NCI-H1694 (cell line): ENCODE measurements around the gene ADARB2.
"Not testable (repeated sequence)": the region's sequence is repeated elsewhere in the genome, so short reads cannot be mapped to it uniquely, and the experiment has no call there.

Experiments used
- DNase-seq: peaks from one replicate; lab custom pipeline; 2025; lab: John Stamatoyannopoulos, UW

ADARB2 gene

DNA sequence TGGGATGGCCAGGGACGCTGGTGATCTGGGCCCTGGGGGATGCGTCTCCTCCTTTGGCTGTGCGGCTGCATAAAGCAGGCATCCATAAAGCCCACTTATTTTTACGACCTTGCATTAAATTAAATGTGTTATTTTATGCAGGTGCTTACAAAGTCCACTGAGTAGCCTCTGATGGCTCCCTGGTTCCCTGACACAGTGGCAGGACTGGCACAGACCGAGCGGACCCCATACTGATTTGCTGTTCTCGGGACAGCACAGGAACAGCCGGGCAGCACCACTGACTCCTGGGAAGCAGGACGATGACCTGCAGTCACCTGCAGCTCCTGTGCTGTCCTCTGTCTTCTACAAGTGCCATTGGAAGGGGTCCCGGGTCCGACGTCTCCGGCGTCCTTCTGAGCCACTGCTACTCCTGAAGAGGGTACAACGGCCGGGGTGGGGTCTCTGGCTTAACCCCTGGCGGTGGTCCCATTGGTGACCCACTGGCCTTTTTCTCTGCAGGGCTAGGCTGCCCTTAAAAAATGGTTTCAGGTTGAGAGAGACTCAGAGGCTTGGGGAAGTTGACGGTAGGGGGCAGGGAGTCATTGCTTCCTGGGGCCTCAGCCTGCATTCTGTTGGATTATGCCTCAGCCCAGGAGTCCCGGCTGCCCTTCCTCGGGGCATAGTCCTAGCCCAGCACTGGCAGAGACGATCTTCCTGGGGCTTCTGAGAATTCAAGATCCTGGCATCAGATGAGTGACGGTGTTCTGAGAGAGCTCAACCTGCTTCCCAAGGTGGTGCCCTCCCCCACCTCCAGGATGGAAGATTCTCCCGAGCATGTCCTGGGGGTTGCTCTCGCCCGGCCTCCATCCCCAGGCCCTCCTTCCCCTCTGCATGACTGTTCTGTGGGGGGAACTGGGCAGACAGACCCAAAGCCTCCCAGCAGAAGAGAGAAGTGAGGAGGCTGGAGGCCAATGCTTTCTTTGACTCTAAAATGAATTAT lies 330.1 kb downstream of the ADARB2 start:
- no peak for DNase-seq

DNA sequence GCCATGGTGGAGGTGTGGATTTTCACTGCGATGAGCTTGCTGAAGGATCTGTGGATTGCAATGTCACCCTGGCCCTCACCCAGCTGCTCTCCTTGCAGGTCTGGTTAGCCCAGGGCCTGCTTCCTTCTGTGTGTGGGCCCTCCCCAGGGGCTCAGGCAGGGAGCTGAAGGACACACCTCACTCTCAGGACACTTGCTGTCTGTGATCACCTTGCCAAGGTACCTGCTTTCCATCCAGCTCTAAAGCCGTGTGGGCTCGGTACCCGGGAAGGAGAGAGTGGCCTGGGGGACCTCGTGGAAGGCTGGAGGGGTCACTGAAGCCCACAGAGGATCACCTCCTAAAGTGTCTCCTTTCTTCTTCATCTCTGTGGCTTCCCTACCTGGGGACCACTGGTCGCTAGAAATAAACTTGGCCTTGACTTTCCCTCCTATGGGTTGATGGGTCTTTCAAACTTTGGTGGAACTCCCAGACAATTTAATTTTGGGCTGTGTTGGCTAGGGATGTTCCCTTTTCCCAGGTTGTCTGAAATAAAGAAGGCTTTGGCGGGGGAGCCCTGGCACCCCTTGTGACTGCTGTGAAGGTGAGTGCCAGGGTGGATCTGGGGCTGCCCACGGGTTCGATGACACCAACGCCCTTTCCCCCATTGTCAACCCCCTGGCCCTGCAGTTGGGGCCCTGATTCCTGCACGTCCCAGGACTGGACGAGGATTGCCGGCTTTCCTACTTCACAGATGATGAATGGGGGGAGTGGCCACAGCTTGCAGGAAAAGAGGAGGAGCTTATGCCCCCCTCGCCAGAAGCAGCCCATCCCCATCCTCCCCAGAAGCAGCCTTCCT lies 331.0 kb downstream of the ADARB2 start:
- no peak for DNase-seq

DNA sequence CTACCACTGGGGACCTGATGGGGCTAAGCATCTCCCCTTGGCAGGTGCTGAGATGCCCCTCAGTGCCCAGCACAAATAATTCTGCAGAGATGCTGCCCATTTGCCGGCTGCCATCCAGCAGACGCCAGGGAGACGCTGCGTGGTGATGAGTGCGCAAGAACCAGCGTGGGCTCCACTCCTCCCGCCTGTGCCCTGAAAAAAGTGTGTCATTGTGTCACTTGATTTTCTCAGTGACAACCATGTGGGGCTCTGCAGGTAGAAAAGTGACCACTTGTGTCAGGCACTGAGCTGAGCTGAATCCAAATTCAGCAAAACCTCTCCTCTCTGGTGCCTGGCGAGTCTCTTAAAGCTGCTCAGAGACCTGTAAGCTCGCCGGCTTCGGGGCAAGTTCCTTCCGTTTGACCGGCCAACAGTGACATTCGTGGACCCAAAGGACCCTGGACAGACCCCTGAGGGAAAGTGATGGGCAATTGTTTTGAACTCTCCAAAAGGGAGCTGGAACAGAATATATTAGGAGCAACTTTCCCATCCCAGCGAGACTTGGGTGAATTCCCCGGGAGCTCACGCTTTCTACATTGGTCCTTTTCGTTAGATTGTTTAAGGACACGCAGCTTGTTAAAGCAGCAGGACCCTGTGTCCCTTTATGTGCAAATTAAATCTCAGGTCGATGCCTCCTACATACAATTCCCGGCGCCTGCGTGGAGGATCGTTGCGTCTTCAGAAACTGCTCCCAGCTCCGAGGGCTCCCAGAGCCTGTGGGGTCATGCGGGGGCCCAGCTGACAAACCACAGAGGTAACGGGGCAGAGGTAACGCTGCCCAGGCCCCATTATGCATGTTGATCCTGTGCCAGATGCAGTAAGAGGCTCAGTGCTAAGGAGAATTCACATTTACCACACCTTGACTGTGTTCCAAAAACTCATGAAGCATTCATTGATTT lies 332.7 kb downstream of the ADARB2 start:
- DNase-seq, result no peak

DNA sequence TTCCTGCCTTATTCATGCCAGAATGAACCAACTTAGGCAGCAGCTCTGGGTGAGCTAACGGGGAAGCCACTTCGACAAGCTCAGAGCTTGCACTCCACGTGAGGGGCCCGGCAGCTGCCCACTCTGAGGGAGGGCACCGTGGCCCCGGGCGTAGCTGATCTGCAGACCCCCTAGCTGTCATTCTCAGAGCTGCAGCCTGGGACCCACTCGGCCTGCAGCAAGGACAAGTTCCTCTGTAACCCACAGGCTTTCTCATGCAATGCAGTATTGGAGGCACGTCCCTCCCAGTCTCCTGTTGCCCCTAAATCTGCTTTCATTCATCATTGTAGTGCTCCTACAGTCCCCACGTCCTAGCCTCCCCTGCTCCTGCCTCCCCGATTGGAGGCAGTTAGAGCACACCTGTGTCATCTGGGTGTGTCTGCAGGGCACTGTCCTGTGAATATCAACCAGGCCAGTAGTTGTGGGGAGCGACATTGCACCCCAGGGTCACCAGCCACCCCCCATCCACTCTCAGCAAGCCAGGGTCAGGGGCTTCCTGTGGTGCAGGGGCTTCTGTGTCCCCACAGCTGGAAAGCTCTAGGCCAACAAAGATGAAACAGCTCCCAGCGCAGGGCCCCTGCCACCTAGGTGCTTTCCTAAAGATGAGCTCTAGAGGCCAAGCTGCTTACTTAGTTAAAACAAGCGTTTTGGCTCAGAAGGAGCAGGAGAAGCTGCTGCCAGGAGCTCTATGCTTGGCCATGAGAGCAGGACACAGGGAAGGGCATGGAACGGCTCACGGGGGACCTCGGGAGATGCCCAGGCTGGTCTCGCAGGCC lies 333.6 kb downstream of the ADARB2 start:
- no peak for DNase-seq

DNA sequence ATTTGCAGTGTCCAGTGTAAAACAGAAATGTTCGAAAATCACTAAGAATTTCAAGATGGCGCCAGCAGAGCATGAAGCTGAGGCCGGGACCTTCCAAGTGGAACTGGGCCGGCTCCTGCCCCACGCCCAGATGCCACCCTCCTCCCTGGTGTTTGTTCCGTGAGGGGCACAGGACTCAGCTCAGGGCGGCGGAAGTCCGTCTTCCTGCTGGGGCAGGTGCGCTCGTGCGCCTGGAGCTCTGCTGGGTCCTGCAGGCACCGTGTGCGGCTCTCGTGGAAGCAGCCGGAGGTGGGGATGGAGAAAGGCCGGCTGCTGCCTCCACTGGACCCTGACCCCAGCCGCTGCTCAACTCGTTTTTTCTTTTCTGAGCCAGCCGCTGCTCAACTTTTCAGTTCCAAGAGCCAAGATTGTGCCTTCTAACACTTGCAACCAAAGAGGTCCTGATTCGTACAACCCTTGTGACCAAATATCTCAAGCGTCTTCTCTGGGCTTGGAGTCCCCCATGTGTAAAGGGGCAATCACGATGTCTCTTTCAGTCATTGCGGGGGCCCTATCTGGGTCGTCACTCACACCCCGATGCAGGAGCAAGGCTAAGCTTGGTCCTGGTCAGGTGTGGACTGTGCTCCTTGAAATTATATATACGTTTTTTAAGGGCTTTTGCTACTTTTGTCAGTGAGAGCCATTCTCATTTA lies 334.4 kb downstream of the ADARB2 start:
- no peak for DNase-seq

DNA sequence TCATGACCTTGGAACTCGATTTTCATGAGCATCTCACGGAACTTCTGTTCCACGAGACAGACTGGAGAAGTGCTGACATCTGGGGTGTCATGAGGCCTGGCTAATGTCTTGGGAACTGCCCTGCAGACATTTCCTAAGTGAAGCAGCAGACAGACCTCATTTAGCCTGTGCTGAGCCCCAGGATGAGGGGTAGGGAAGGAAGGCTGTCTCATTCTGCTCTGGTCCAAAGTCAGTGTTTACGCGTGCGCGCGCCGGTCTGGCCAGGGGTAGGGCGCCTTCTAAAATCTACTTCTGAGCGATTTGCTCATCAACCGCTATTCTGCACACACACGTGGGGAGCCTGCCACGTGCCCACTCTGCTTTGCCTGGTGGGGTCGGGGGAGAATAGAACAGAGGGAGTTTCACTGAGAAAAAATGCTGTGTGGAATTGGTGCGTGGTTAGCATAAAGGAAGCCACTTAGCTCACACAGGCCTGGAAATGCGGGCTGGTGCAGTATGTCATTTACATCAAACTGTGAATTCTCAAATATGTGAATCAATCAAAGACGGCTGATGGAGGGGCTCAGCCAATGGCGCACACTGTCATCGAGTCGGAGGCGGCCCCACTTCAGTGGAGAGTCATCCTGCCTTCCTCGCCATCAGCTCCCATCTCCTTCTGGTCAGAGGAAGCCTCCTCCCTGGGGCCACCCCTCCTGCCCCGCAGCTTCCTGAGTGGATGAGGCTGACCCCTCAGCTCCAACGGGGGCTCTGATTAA lies 335.1 kb downstream of the ADARB2 start:
- DNase-seq, result no peak

DNA sequence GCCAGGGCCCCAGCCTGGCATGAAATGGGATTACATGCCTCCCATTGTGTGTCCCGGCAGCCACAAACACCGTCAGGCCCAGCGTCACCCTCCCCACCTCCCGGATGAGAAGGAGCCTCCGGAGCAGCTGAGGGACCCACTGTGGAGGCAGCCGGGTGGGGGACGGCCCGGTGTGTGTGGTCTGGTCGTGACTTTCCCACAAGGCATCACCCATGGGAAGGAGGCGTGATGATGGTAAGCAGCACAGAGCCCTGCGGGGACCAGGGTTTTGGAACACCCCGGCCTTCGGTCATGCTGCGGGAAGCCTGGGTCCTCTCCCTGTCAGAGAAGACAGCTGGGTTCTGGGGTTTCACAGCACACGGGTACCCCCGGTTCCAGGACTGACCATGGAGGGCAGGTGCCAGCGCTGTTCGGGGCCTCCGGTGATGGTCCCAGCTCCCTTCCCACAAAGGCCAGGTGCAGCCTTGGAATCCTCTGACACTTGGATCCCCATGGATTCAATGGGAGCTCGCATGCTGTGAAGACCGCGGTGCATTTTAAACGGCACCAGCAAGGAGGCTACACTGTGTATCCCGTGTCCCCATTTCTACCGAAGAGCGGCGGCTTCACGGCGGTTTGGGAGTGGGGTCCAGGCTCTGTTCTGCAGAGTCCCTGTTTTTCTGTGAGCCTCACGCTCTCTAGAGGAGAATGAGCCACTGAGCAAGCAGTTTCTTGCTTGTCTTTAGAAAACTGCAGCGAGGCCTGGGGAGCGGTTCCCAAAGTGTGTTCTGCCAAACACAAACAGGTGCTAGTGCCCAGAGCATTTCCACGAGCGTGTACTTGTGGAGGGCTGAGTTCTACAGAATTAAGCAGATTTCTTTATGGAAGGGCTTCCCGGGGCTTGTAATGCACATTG lies 336.0 kb downstream of the ADARB2 start:
- no peak for DNase-seq

DNA sequence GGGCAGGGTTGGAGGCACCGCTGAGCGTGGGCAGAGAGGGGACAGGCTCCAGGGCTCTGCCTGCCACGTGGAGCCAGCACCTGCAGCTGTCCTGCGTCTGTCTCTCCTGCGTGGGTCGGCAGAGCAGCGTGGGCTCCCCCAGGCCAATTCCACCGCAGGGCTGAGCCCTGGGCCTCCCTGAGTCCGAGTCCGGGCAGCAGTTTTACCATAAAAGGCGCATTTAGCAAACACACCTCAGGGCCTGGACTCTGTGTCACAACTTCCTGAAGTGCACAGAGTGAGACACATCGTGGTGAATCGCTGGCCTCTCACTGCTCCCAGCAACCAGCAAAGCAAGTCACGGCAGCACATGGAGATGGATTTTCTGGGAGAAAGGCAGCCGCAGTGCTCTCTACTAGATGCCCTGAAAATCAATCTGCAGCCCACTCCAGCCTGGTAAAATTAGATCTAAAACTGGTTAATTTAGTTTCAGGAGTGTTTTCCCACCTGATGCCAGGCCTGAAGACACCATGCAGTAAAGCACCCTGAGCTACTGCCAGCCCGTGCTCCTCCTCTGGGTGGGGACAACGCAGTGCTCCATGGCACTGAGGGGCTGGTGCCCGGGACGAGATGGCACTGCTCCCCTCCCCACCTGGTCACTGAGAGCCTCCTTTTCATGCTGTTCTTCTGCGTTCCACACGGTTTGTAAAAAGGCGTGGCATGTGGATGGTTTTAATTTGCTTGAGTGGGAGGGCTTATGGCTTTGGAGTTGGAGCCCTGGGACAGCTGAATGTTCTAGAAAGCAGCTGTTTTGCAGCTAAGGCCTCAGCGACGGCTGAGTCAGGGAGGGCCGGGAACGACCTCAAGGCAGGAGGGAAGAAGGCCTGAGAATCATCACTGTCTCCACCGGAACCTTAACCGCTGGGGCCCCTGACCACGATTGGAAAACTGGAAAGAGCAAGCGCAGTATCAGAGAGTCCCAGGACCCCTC lies 336.9 kb downstream of the ADARB2 start:
- DNase-seq, result no peak

DNA sequence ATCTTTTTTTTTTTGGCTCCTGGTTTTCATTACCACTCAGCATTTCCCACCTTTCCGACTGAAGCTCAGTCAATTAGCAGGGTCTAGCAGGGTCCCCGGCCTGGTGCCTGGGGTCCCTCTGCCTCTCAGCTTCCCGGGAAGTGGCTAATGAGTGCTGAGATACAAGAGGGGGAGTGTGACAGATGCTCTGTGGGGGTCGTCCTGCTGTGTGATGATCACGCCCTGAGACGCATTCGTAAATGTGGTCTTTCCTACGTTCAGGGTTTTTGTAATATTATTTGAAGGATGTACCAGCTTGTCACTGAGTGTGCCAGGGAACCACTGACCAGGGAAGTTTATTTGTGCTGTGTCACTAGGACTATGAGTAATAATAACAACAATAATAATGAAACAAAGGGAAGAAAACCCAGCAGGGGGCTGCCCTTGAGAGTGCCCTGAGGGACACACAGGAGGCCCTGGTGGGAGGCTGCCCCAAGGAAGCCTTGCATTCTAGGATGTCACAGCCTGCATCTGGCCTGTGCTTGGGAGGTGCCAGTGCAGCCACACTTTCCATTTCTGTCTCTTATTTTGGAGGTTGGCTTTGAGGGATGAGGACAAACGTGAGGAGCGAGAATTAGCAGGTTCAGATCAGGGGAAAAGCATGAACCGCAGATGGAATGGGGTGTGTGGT lies 337.8 kb downstream of the ADARB2 start:
- DNase-seq, result no peak

DNA sequence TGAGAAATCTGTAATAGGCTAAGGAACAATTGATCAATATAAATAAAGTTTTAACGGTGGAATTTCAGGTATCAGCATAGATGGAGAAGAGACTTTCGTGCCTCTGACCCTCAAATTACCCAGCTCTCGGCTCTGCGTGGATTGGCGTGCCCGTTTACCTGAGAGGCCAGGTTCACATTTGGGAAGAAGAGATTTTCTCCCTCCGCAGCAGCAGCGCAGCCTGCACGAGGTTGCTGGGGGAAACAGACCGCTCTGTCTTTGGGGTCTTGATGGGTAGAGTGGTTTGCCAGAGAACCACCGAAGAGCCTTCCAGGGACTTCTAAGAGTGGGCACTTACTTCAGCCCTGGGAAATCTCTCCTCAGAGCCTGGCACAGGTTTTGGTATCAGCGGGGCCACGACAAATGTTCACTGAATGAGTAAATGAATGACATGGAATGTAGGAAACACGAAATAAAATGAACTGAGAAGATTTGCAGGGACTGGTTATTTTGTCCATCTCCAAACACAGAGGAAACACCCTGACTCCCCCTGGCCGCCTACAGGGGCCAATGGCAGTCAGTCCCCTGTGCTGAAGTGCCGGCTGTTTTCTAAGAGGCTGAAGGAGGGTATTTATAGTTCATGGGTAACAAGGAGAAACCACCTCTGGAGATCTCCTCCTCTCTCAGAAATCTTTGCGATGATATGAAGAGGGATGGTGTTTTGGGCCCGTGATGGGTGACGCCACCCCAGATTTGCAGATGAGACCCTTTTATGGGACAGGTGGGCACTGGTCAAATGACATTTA lies 338.5 kb downstream of the ADARB2 start:
- DNase-seq, result no peak

DNA sequence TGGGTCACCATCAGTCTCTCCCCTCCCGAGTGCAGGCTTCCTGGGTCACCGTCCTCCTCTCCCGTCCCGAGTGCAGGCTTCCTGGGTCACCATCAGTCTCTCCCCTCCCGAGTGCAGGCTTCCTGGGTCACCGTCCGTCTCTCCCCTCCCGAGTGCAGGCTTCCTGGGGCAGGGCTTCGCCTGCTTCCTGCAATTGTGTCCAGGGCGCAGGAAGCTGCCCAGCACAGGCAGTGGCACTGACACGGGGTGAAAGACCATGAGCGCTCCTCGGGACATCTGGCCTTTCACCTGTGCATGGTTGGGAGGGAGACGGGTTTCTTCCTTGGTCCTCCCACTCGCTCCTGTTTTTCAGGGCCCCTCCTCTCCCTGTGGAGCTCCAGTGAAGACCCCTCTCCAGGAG lies 339.2 kb downstream of the ADARB2 start:
- not testable (repeated sequence) for DNase-seq

DNA sequence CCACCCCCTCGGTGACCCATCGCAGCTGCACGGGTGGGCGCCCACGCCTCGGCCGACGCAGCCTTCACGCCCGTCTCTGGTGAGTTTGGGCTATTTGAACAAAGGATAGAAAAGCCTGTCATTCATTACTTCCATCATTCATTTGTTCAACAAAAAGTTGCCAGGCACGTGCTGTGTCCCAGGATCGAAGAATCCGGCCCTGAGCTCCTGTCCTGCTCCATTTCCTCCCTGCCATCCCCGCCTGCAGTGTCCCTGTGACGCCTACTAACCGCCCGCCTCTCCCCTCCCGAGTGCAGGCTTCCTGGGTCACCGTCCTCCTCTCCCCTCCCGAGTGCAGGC lies 341.1 kb downstream of the ADARB2 start:
- DNase-seq, result no peak

DNA sequence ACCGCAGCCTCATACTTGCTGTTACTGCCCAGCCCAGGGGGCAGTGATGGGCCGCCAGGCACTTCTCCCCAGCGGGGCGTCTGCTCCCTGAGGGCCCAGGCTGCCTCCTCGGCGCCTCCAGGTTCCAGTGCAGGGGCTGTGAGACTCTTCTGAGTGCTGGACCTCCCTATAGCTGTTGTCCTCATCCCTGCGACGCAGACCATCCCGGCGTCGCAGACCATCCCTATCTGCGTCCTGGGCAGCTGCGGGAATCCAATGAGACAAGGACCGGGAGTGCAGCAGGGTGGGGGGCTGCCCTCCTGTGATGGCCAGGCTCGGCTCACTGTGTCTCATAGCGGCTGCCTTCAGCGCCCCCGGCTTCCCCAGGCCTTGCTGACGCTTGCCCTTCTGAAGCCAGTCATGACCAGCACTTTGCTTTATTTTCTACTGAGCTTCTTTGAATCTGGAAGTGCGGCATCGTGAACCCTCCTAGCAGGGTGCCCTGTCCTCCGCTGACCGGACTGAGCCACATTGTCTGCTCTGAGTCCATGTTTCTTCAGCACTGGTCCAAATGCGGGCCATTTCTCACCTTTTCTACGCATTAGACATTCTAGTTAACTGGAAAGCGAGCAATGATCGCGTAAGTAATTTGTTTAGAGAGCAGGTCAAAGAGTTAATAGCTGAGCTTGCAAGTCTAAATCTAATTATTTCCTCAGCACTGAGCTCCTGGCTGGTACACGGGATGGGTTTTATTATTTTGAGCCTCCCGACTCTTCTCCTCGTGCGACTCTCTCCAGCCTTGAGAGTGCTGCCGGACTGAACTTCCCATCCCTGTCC lies 341.6 kb downstream of the ADARB2 start:
- DNase-seq, result no peak

DNA sequence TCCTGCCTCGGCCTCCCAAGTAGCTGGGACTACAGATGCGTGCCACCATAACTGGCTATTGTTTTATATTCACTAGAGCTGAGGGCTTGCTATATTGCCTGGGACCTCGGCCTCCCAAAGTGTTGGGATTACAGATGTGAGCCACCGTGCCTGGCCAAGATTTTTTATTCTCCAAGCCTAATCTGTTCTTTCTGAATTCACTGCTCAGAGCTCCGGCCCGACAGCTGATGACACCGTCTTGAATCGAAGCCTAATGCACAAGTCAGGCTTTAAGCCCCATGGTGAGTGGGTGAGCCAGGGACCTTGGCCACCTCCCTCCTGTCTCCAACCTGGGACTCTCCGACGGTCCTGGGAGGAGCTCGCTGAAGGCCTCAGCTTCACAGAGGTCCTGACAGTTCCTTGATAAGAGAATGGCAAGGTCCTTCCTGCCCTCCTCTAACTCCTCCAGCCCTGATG lies 342.3 kb downstream of the ADARB2 start:
- no peak for DNase-seq
